ENCODE measurements around the gene SEC24D.

SEC24D gene

DNA sequence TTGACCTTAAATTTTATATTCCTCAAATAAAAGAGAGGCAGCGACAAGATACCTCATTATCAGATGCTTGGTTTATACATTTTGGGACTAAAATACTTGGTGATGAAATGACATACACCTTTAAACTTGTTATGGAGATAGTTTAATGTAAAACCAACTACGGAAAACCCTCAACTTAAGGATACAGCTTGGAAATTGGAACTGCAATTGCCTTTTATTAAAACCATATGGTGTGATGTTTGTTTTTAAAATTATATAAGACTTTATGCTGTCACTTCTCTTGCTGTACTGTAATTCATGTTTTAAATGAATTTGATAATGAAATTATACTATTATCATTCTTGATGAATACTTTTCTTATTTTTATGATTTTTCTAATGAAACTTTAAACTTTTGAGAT lies 124.9 kb downstream of the SEC24D start:
- DNase-seq, result no peak

DNA sequence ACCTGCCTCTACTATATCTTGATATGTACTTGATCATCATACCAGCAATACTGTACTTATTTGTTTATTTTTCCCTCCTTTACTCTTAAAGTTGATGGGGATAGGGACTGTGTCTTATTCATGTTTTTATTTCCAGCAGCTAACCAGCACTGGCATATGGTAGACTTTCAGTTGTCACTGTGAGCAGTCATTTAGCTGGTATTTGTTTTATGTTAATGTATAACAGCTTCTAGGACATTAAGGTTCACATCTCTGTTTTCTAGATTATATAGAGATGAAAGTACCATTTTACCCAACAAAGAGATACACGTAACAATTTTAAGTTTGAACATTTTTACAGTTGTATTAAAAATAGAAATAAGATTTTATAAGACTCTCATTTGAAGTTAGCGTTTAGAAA lies 132.8 kb downstream of the SEC24D start:
- no peak for DNase-seq

DNA sequence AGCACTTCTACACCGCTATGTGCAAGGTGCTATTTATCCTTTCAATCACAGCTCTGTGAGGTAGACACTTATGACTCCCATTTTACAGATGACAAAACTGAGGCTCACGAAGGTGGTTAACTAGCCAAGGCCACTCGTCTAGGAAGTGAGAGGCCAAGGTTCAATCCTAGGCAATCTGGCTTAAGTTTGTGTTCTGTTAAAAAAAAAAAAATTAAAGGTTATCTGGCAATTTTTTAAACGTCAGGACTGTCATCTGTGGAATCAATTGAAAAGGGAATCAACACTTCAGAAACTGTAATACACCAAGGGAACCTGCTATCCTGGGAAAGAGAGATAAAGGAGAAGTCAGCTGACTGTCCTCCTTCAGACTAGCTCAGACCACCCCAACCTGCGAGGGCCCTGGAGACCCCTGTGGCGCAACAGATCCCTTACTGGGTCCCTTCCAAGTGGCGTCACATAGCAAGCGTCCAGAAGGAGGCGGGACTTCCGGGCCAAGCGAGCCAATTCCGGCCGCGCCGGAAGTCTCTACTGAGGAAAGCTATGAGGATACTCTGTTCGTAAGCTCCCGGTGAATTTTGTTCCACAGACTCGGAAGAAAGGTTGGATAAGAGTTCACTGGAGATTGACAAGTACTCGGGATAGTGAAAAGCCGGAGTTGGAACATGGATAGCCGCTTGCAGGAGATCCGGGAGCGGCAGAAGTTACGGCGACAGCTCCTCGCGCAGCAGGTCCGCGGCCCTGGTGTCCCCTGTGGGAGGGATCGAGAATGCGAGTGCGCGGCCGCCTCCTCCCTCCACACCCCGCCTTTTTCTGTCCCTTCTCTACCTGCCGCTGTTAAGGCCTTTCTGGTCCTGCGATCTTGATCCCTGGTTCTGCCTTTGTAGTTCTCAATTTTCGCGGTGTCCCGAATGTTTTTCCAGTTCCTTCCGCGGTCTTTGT lies 150.8 kb downstream of the SEC24D start, which contains the start of gene METTL14:
Gene METTL14 (plus strand): TSS at position 520 of the 939 bp plus-strand sequence. CDS start 143 bp downstream, at position 663.
- DNase-seq, result peak; percentile 73

DNA sequence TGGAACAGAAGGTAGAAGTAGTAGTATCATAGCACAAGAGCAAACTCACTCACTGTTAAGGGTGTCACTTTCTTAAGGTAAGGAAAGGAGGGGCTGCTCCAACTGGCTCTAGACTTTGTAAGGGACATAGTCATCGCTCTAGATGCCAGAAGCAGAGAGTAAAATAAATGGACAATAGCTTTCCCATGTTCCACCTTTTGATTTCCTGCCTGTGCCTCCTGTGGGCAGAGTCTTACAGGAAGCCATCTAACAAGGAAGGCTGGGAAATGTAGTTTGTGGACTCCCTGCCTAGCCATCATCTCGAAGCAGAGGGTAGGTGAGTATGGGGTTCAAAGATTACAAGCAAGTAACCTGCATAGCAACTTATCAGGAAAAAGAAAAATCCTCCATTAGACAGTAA lies 152.4 kb downstream of the SEC24D start:
- no peak for DNase-seq

DNA sequence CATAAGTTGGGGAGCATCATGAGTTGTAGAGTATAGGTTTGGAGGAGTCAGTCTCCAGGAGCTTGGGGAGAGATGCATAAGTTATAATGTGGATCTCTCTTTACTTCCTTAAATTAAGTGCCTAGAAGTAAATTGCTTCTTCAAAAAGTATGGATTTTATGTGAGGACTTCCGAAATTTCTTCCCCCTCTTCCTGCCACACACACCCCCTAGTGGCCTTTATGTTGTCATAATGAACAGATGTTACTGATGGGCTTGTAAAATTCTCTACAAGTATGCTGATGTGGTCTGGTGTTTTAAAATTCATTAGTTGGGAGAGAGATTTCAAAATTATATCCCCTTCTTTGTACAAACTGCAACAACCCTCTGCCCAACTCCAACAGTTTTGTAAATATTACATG lies 153.0 kb downstream of the SEC24D start:
- DNase-seq, result no peak

DNA sequence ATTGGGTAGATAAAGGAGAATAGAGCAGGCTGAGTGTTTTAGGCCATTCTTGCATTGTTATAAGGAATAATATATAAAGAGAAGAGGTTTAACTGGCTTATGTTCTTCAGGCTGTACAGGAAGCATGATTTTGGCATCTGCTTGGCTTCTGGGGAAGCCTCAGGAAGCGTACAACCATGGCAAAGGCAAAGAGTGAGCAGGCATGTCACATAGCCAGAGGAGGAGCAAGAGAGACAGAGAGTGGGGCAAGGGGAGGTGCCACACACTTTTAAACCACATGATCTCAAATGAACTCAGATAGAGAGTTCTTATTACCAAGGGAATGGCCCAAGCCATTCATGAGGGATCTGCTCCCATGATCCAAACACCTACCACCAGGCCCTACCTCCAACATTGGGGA lies 155.1 kb downstream of the SEC24D start:
- no peak for DNase-seq

DNA sequence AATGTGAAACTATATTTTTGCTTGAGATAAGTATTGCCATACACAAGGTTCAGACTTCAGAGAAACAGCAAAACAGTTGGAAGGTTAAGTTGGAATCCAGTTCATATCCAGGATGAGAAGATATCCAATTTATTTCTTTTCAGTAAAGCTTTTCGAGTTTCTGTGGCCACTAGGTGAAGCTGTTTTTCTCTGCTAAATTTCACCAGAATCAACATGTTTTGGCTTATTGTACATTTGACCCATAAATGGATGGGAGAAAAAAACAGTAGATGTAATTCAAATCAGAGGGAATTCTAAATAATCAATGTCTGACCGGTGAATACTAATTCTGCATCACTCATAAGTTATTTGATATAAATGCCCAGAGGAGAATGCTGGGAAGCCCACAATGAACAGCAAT lies 159.8 kb downstream of the SEC24D start:
- no peak for DNase-seq

All from activated CD4-positive, alpha-beta T cell treated with anti-CD3 and anti-CD28 coated beads for 1 hour (primary cell).